GM19099 (cell line): Measurements from ENCODE around the gene CSTF2T.

Experiments
- POLR2A ChIP-seq: IDR thresholded peaks from 3 replicates; pipeline ENCODE4 v1.6.1; 2011; ENCODE audit warnings: low read depth; ENCODE audit not compliant: insufficient read length; ENCODE audit errors: extremely low read depth

CSTF2T gene

GRCh38 chr10:51675088-51675487 is 24.3 kb downstream of the CSTF2T start:
- TF ChIP-seq POLR2A = no peak

- TF ChIP-seq POLR2A = no peak
Observed at GRCh38 chr10:51672039-51672535, 27.3 kb downstream of the CSTF2T start.

- no peak for TF ChIP-seq POLR2A
Observed at GRCh38 chr10:51669041-51669440, 30.4 kb downstream of the CSTF2T start.

GRCh38 chr10:51668336-51668689 is 31.1 kb downstream of the CSTF2T start:
- TF ChIP-seq POLR2A = no peak

GRCh38 chr10:51667678-51668335 is 31.6 kb downstream of the CSTF2T start:
- TF ChIP-seq POLR2A = no peak

GRCh38 chr10:51666456-51666855 is 32.9 kb downstream of the CSTF2T start:
- TF ChIP-seq POLR2A = no peak

- no peak for TF ChIP-seq POLR2A
Observed at GRCh38 chr10:51663086-51663485, 36.3 kb downstream of the CSTF2T start.

- no peak for TF ChIP-seq POLR2A
Observed at GRCh38 chr10:51659344-51659743, 40.1 kb downstream of the CSTF2T start.

- no peak for TF ChIP-seq POLR2A
Observed at GRCh38 chr10:51658000-51658399, 41.4 kb downstream of the CSTF2T start.

- no peak for TF ChIP-seq POLR2A
Observed at GRCh38 chr10:51656503-51656902, 42.9 kb downstream of the CSTF2T start.

GRCh38 chr10:51654918-51655317 is 44.5 kb downstream of the CSTF2T start:
- TF ChIP-seq POLR2A = no peak

GRCh38 chr10:51653025-51653424 is 46.4 kb downstream of the CSTF2T start:
- TF ChIP-seq POLR2A = no peak

GRCh38 chr10:51651063-51651462 is 48.3 kb downstream of the CSTF2T start:
- TF ChIP-seq POLR2A = no peak

- TF ChIP-seq POLR2A = no peak
Observed at GRCh38 chr10:51649064-51649463, 50.3 kb downstream of the CSTF2T start.
